ENCODE results near the gene MRGPRD.

The MRGPRD gene

DNA sequence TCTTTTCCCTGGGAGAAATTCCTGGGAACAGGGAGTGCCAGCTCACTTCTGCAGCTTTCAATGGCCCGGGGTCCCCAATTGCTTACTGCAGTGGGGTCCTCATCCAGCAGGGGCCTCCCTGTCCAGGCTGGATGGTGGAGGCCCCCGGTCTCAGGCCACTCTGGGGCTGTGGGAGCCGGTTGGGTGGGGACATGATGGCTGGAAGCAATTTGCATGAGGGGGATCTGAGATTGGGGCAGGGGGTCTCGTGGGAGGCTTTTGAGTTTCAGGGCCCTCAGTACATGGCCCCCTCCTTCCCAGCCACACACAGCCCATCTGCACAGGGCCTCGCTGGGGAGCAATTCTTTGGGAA lies 25.2 kb downstream of the MRGPRD start:
- no peak for DNase-seq (ENCODE audit: extremely low read depth, low read depth)
- TF ChIP-seq, protein P1, sequence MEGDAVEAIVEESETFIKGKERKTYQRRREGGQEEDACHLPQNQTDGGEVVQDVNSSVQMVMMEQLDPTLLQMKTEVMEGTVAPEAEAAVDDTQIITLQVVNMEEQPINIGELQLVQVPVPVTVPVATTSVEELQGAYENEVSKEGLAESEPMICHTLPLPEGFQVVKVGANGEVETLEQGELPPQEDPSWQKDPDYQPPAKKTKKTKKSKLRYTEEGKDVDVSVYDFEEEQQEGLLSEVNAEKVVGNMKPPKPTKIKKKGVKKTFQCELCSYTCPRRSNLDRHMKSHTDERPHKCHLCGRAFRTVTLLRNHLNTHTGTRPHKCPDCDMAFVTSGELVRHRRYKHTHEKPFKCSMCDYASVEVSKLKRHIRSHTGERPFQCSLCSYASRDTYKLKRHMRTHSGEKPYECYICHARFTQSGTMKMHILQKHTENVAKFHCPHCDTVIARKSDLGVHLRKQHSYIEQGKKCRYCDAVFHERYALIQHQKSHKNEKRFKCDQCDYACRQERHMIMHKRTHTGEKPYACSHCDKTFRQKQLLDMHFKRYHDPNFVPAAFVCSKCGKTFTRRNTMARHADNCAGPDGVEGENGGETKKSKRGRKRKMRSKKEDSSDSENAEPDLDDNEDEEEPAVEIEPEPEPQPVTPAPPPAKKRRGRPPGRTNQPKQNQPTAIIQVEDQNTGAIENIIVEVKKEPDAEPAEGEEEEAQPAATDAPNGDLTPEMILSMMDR (IDR thresholded peaks at IDR 0.05; ENCODE audit: low read depth, low read length, missing control alignments), result no peak
- no peak overlapping the region for H3K4me3 ChIP-seq (replicated peaks; ENCODE audit: low read depth, low read length)

DNA sequence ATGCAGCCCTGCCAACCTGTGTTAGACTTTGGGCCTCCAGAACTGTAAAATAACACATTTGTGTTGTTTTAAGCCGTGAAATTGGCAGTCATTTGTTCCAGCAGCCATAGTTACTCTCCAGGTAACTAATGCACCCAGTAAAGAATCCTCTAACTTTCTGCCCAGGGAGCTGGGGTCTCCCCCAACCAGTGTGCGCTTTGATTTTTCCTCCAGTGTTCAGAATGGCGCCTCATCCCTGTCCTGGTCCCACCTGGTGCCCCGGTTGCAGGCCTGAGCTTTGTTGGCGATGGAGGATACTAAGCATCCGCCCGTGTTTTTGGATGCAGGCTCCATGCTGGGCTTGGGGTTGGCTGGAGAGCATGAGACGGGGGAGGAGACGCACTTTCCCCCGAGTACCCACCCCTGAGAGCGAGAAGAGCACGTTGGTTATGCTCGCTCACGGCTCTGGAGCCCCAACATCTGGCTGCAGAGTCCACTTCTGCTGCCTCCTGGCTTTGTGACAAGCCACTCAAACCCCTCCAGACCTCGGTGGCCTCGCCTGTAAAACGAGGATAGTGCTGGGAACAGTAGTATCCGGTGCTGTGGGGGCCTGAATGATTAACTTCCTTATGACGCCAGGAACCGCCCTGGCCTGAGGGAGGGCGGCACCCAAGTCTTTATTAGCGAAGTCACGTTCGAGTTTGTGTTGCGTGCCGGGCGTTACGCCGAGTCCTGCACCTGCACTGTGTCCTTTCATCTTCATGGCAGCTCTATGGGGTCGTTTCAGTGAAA lies 25.8 kb downstream of the MRGPRD start:
- TF ChIP-seq, protein P1 (IDR thresholded peaks at IDR 0.05; ENCODE audit: low read depth, low read length, missing control alignments), result no peak
- no peak overlapping the region for H3K4me3 ChIP-seq (replicated peaks; ENCODE audit: low read depth, low read length)
- DNase-seq (ENCODE audit: extremely low read depth, low read depth), result peak; percentile 73

DNA sequence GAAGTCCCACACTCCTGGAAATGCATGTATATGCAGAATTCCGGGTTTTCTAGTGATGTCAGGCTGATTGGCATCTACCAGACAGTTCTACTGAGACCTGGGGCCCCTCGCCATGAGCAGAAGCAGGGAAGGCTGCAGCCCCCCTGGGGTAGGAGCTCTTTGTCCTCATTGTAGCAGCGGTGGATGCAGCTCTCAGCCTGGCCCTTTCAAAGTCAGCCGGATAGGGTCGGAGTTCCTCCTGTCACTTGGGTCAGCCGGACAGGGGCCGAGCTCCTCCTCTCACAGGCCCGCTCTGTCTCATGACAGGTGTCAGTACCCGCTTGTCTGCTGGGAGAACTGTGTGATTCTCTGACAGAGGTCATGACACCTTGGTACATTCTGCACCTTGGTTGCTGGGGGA lies 30.0 kb downstream of the MRGPRD start:
- no peak overlapping the region for H3K4me3 ChIP-seq (replicated peaks; ENCODE audit: low read depth, low read length)
- no peak for DNase-seq (ENCODE audit: extremely low read depth, low read depth)
- TF ChIP-seq, protein P1 (IDR thresholded peaks at IDR 0.05; ENCODE audit: low read depth, low read length, missing control alignments), result no peak

DNA sequence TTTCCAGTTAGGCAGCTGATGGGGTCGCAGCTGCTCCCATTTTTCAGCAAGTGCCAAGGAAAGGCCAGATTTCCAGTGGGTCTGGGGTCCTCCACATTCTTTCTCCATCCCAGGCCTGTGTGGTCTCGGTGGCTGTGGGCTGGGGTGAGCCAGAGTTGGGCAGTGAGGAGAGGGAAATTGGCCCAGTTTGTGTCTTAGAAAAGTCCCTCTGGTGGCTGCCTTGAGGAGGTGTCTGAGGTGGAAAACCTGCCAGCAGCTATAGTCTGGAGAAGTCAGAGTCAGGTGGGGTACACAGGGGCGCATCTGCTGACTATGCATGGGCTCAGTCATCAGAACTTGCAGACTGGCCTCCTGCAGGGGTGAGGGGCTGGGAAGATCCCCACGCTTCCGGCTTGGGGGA lies 30.5 kb downstream of the MRGPRD start:
- DNase-seq (ENCODE audit: extremely low read depth, low read depth), result peak; percentile 16
- TF ChIP-seq, protein P1 (IDR thresholded peaks at IDR 0.05; ENCODE audit: low read depth, low read length, missing control alignments), result peak; percentile 46
- H3K4me3 ChIP-seq (replicated peaks; ENCODE audit: low read depth, low read length), result no peak overlapping the region

DNA sequence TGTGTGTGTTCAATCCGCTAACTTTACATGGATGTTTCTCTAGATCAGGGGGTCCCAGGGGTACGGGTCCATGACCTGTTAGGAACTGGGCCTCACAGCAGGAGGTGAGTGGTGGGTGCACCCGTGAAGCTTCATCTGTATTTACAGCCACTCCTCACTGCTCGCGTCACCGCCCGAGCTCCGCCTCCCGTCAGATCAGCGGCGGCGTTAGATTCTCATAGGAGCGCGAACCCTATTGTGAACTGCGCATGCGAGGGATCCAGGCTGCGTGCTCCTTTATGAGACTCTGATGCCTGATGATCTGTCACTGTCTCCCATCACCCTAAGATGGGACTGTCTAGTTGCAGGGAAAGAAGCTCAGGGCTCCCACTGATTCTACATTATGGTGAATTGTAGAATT lies 31.9 kb downstream of the MRGPRD start:
- no peak overlapping the region for H3K4me3 ChIP-seq (replicated peaks; ENCODE audit: low read depth, low read length)
- TF ChIP-seq, protein P1 (IDR thresholded peaks at IDR 0.05; ENCODE audit: low read depth, low read length, missing control alignments), result no peak
- no peak for DNase-seq (ENCODE audit: extremely low read depth, low read depth)

DNA sequence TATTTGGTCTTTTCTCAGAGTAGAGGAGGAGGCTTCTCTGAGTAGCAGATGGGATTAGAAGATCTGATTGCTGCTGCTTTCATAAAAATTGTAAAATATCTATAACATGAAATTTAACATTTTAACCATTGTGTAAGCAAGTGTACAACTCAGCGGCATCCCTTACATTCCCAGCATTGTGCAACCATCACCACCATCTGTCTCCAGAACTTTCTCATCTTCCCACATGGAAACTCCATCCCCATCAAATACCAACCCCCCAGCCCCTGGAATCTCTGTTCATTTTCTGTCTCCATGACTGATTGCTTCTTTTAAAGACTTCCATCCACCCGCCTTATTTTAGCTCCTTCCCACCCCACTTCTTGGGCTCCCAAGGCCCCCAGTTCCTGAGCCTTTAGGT lies 32.3 kb downstream of the MRGPRD start:
- no peak overlapping the region for H3K4me3 ChIP-seq (replicated peaks; ENCODE audit: low read depth, low read length)
- TF ChIP-seq, protein P1 (IDR thresholded peaks at IDR 0.05; ENCODE audit: low read depth, low read length, missing control alignments), result no peak
- DNase-seq (ENCODE audit: extremely low read depth, low read depth), result no peak

DNA sequence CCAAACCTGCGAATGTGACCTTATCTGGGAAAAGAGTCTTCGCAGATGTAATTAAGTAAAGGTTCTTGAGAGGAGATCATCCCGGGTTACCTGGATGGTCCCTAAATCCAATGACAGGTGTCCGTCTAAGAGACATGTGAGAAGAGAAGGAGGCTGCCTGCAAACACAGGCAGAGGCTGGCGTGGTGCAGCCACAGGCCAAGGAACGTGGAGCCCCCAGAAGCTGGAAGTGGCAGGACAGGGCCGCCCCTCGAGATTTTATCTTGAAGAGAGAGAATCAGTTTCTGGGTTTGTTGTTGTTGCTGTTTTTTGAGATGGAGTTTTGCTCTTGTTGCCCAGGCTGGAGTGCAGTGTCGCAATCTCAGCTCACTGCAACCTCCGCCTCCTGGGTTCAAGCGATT lies 33.6 kb downstream of the MRGPRD start:
- TF ChIP-seq, protein P1 (IDR thresholded peaks at IDR 0.05; ENCODE audit: low read depth, low read length, missing control alignments), result no peak
- H3K4me3 ChIP-seq (replicated peaks; ENCODE audit: low read depth, low read length), result no peak overlapping the region
- DNase-seq (ENCODE audit: extremely low read depth, low read depth), result no peak
